HG02884 (cell line): Measurements from ENCODE around the gene UGT1A7.

Source experiments
- ATAC-seq: cut with Tn5 transposase; IDR thresholded peaks from one replicate; pipeline ENCODE4 v1.9.1; 2021; ENCODE audit warnings: mild to moderate bottlenecking, moderate library complexity; ENCODE audit not compliant: unreplicated experiment

Gene UGT1A7

GRCh38 chr2:233816334-233816733 is 134.6 kb downstream of the UGT1A7 start:
- no peak for ATAC-seq

DNA sequence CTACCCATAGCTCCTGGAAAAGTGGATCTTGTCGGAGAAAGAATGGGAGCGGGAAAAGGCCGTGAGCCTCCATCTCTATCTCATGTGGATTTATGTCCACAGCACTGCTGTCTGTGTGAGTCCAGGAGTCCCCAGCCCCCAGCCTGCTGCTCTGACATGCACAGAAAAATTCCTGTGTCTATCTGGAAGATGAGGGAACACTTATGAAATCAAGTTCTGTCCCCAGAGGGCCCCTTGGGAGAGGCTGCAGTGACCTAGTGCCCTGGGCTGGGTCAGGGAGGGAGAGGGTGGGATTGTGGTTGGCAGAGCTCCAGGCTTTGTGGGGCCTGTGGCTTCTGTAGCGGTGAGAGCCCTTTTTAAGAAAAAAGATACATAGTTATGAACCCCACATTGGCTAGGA is 135.1 kb downstream of the UGT1A7 start:
- ATAC-seq, result no peak

DNA sequence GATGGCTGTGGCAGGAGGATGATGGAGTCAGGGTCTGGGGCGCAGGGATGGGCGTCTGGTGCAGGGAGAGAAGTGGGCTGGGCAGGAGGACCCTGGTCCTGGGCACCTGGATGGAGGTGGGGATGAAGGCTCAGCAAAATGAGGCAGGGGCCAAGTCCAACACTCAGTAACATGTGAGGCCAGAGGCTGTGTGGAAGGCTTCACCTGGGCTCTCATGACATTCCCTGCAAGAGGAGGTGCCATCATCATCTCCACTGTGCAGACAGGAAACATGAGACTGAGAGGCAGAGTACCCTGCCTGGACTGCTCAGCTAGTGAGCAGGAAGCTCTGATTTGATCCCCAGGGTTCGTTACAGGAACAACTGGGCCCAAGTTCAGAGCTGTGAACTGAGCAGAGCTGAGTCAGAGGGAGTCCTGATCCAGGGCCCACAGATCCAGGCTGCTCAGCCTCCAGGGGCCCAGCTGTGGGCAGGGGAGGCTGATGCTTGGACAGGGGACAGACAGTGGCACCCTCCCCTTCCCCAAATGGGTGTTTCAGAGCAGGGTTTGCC is 135.7 kb downstream of the UGT1A7 start:
- ATAC-seq, result no peak

GRCh38 chr2:233817995-233818638 is 136.4 kb downstream of the UGT1A7 start:
- ATAC-seq, result no peak

GRCh38 chr2:233818639-233819621 is 137.2 kb downstream of the UGT1A7 start:
- no peak for ATAC-seq

- no peak for ATAC-seq
Observed at GRCh38 chr2:233819884-233820773, 138.4 kb downstream of the UGT1A7 start.

DNA sequence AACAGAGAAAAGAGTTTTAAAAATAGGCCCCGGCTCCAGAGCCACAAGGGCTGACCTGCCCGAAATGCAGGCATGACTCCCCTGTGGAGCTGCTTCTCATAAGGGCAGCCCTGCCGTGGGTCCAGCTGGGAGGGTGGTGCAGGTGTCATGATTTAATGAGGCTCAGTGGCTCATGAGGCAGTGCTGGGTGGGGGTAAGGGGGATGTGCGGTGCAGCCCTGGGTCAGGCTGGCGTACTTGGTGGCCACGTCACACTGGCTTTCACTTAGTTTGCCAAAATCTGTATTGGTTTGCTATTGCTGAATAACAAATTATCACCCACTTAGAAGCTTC is 139.0 kb downstream of the UGT1A7 start:
- ATAC-seq, result no peak

DNA sequence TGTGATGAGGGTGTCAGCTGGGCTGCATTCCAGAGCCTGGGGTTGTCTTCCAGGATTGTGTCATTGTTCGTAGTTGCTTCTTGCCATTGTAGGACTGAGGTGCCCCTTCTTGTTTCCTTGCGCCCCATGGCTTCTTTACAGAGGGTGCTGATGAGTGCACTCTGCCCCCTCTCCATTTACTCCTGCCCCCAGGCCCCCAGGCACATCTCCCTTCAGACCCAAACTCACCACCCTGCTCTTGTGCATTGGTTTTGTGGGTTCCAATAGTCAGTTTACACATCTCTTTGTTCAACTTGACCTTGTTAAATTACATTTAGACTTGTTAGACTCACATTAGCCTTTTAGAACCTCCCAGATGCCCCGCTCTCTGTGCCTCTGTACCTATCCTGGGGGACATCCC is 139.5 kb downstream of the UGT1A7 start:
- no peak for ATAC-seq

DNA sequence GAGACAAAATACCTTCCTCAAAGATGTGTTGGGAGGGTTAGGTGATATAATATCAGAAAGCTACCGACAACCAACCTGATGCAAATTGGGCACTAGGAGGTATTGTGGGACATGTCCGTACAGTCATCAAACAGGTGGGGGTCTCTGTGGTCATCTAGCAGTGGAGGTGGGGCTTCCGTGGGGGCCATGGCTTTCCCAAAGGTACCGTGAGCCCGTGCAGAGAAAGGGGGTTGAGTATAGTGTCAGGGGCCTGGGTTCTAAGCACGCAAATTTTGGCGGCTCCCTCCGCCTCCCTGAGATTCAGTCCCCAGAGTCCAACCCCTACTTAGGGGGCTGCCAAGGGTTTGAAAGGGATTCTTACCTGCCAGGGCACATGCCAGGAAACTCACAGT is 140.0 kb downstream of the UGT1A7 start:
- no peak for ATAC-seq

DNA sequence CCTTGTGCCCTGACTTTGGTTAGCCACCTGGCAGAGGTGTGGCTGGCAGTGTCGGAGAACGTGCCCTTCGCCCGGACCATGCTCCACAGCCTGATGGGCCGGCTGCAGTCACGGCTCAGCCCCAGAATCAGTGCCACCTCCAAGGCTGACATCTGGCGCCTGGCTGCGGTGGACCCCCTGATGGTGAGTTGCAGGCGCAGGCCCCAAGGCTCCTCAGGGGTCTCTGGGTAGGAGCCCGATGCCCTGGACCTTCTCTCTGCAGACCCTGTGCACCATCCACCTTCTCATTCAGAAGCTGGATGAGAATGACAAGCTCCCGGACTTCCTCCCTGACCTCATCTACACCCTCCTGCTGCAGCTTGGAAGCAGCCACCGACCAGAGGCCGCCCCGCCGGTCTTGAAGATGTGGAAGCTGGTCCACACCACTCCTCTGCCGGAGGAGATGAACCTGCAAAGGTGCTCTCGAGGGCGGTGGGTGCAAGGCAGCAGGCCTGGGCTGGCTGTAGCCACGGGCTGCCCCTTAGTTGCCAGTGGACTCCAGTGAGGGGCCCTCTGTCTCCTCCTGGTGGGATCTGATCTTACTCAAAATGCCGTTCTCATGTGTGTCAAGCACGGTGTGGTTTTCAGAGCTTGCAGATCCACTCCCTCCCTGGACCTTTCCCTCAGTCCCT is 140.5 kb downstream of the UGT1A7 start:
- ATAC-seq, result no peak
